NCI-H2171 treated with DMSO at 0.1 percent for 48 hours (cell line): ENCODE data around the gene CYP27C1.
"Not testable (repeated sequence)": the region's sequence is repeated elsewhere in the genome, so short reads cannot be mapped to it uniquely, and the experiment has no call there.

Source experiments
- DNase-seq: peaks from one replicate; lab custom pipeline; 2025; lab: John Stamatoyannopoulos, UW

CYP27C1 gene

GRCh38 chr2:127170452-127171197 lies 49.5 kb downstream of the CYP27C1 start:
- DNase-seq: no peak

- no peak for DNase-seq
Observed at GRCh38 chr2:127170021-127170420, 50.1 kb downstream of the CYP27C1 start.

- DNase-seq: no peak
Observed at GRCh38 chr2:127169066-127169660, 50.9 kb downstream of the CYP27C1 start.

GRCh38 chr2:127166231-127166860 lies 53.8 kb downstream of the CYP27C1 start:
- DNase-seq: peak; percentile 14

- no peak for DNase-seq
Observed at GRCh38 chr2:127165539-127165935, 54.6 kb downstream of the CYP27C1 start.

GRCh38 chr2:127164761-127165538 lies 55.1 kb downstream of the CYP27C1 start:
- no peak for DNase-seq

- no peak for DNase-seq
Observed at GRCh38 chr2:127163921-127164320, 56.2 kb downstream of the CYP27C1 start.

- not testable (repeated sequence) for DNase-seq
Observed at GRCh38 chr2:127163090-127163406, 57.1 kb downstream of the CYP27C1 start.

GRCh38 chr2:127162261-127163089 lies 57.6 kb downstream of the CYP27C1 start:
- DNase-seq: no peak

GRCh38 chr2:127161176-127162136 lies 58.6 kb downstream of the CYP27C1 start:
- peak; percentile 82 for DNase-seq

- no peak for DNase-seq
Observed at GRCh38 chr2:127160676-127161075, 59.4 kb downstream of the CYP27C1 start.

GRCh38 chr2:127159543-127159942 lies 60.6 kb downstream of the CYP27C1 start:
- DNase-seq: no peak

- no peak for DNase-seq
Observed at GRCh38 chr2:127158614-127159290, 61.3 kb downstream of the CYP27C1 start.

GRCh38 chr2:127157651-127158485 lies 62.2 kb downstream of the CYP27C1 start:
- no peak for DNase-seq

- no peak for DNase-seq
Observed at GRCh38 chr2:127157114-127157513, 63.0 kb downstream of the CYP27C1 start.

GRCh38 chr2:127155947-127156346 lies 64.2 kb downstream of the CYP27C1 start:
- DNase-seq: no peak

- DNase-seq: no peak
Observed at GRCh38 chr2:127155028-127155581, 65.0 kb downstream of the CYP27C1 start.

GRCh38 chr2:127154396-127154795 lies 65.7 kb downstream of the CYP27C1 start:
- no peak for DNase-seq

GRCh38 chr2:127153691-127154158 lies 66.4 kb downstream of the CYP27C1 start:
- no peak for DNase-seq
